Gastroesophageal sphincter (tissue), 3 donors: ENCODE results near the gene OASL.

Source experiments
- EP300 ChIP-seq: sonication (generic); formaldehyde crosslinking; IDR thresholded peaks from one replicate; pipeline ENCODE4 v1.6.1; 2017; ENCODE audit warnings: antibody characterized with exemption, mild to moderate bottlenecking
- POLR2A ChIP-seq, 2 donors: fragments of 450-650 bp; IDR thresholded peaks; one replicate each; pipeline ENCODE4 v1.6.1; 2017; ENCODE audit warnings: antibody characterized with exemption in 2 of 2, mild to moderate bottlenecking in 2 of 2, moderate library complexity in 1 of 2
- POLR2AphosphoS5 ChIP-seq: sonication (generic); formaldehyde crosslinking; IDR thresholded peaks from one replicate; pipeline ENCODE4 v1.6.1; 2017; ENCODE audit warnings: antibody characterized with exemption
- TF ChIP-seq, protein P1 (sequence below), 4 experiments: fragments of 200-600 bp in 2 of 4; fragments of 450-650 bp in 2 of 4; sonication (generic) in 1 of 4; IDR thresholded peaks; one replicate each; pipeline ENCODE4 v1.5.1; 2017 to 2019; ENCODE audit warnings: antibody characterized with exemption in 4 of 4, mild to moderate bottlenecking in 2 of 4, moderate library complexity in 2 of 4

- TF ChIP-seq, protein P1, sequence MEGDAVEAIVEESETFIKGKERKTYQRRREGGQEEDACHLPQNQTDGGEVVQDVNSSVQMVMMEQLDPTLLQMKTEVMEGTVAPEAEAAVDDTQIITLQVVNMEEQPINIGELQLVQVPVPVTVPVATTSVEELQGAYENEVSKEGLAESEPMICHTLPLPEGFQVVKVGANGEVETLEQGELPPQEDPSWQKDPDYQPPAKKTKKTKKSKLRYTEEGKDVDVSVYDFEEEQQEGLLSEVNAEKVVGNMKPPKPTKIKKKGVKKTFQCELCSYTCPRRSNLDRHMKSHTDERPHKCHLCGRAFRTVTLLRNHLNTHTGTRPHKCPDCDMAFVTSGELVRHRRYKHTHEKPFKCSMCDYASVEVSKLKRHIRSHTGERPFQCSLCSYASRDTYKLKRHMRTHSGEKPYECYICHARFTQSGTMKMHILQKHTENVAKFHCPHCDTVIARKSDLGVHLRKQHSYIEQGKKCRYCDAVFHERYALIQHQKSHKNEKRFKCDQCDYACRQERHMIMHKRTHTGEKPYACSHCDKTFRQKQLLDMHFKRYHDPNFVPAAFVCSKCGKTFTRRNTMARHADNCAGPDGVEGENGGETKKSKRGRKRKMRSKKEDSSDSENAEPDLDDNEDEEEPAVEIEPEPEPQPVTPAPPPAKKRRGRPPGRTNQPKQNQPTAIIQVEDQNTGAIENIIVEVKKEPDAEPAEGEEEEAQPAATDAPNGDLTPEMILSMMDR (IDR thresholded peaks at IDR 0.05): no peak
- no peak for TF ChIP-seq EP300
- no peak for TF ChIP-seq POLR2A (IDR thresholded peaks at IDR 0.05)
- no peak for TF ChIP-seq POLR2AphosphoS5
Measured at GRCh38 chr12:121011820-121012219, 27.2 kb downstream of the OASL start.
